H54 (cell line): ENCODE data around the gene RPS18.

Experiments used
- DNase-seq: peaks from one replicate; pipeline ENCODE4 v3.0.0; 2011; ENCODE audit warnings: low spot score, mixed read lengths; ENCODE audit not compliant: insufficient read length
- FAIRE-seq: peaks from 3 replicates; lab custom pipeline; 2011; peaks lifted over from hg19 to GRCh38; lab: Jason Lieb, UNC
- POLR2A ChIP-seq: IDR thresholded peaks from 2 replicates; pipeline ENCODE4 v1.6.1; 2011; ENCODE audit warnings: low read depth, mild to moderate bottlenecking, low read length

The RPS18 gene

GRCh38 chr6:33312361-33313104 lies 40.7 kb downstream of the RPS18 start:
- no peak for TF ChIP-seq POLR2A
- DNase-seq (peak; percentile 74), FAIRE-seq (no peak)

- no peak for TF ChIP-seq POLR2A
- DNase-seq (peak; percentile 31), FAIRE-seq (no peak)
Observed at GRCh38 chr6:33313105-33313708, 41.3 kb downstream of the RPS18 start.

GRCh38 chr6:33313709-33314514 lies 42.0 kb downstream of the RPS18 start, which contains the start of gene TAPBP:
TSS of gene TAPBP (minus strand) at chr6:33314078. CDS start at chr6:33314041, 37 bp downstream.
- no peak; the same call in none of the 2 replicates for TF ChIP-seq POLR2A
- DNase-seq (peak; percentile 42), FAIRE-seq (no peak)

GRCh38 chr6:33314515-33314942 lies 42.7 kb downstream of the RPS18 start:
- FAIRE-seq (no peak), DNase-seq (peak; percentile 35)
- no peak for TF ChIP-seq POLR2A

GRCh38 chr6:33314943-33315792 lies 43.3 kb downstream of the RPS18 start:
- FAIRE-seq (no peak), DNase-seq (no peak)
- TF ChIP-seq POLR2A = no peak

GRCh38 chr6:33315793-33316602 lies 44.1 kb downstream of the RPS18 start:
- FAIRE-seq (no peak), DNase-seq (no peak)
- TF ChIP-seq POLR2A = no peak

GRCh38 chr6:33316603-33317418 lies 44.9 kb downstream of the RPS18 start:
- FAIRE-seq (no peak), DNase-seq (no peak)
- no peak for TF ChIP-seq POLR2A

- DNase-seq (peak; percentile 26), FAIRE-seq (no peak)
- no peak for TF ChIP-seq POLR2A
Observed at GRCh38 chr6:33317419-33317668, 45.5 kb downstream of the RPS18 start.

DNA sequence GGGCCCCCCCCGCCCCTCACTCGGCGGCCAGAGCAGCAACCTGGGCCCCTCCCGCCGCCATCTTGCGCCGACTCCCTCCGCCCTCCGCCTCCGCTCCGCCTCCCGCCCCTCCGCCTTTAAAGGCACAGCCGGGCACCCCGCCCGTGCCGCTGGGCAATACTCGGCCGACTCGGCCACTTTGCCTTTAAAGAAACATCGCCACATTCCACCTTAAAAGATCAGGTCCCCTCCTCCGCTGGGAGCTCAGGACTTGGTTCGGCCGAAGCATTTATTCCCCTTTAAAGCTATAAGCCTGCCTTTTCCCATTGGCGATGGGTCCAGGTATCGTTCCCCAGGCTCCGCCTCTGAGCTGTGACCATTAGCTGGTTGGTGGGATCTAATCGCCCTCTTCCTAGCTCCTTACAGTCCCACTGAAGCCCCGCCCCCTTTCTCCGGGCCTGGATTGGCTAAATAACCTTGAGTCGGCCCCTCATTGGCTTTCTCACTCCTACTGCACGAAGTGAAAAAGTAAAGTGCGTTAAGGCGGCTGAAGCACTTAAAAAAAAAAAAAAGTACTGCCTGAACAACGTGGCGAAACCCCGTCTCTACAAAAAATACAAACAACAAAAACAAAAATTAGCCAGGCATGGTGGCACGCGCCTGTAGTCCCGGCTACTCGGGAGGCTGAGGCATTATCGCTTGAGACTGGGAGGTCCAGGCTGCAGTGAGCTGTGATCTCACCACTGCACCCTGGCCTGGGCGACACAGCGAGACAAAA lies 46.0 kb downstream of the RPS18 start, which contains the start of gene ZBTB22:
Gene ZBTB22 (minus strand): TSS at position 76 of the 757 bp plus-strand sequence. CDS start 828 bp downstream, outside the sequence.
- DNase-seq (peak; percentile 79), FAIRE-seq (peak; percentile 69)
- no peak for TF ChIP-seq POLR2A

DNA sequence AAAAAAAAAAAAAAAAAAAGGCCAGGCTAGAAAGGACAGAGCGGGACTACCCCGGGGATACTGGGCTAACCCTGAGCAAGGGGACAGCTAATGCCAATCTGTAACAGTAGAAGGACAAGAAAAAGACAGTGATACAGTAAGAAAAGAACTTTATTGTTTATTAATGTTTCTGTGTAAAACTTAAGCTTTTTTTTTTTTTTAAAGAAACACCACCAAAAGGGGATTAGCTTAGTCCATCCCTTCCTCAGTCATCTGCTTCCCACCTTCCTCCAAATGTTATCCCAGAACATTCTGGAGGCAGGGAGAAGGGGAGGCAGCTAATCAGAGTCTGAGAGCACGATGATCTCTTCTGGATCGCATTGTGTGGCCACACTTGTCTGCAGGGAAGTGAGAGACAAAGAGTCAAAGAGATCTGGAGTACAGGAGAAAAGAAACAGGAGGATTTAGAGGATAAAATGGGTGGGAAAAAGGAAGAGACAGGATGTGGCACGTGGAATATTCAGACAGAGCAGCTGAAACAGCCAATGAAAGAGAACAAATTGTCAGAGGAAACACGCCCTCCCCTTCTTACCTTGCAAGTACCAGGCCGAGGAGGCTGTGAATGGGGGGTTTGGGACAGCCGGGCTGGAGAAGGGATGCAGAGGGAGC lies 46.7 kb downstream of the RPS18 start:
- DNase-seq (no peak), FAIRE-seq (no peak)
- TF ChIP-seq POLR2A = no peak

DNA sequence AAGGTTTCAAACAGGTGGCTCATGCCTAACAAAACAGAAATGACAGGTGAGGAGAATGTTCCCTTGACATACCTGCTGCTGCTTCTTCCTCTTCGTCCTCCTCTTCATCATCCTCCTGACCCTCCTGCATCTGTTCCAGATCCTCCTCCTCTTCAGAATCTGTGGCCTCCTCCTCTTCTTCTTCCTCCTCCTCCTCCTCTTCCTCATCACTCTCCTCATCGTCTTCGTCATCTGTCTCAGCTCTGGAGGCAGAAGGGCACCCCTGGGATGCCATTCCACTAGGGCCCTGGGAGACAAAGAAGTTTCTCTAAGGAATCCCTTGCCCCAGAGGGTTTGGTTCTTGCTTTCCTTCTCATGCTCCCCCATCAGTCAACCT lies 48.1 kb downstream of the RPS18 start:
- no peak for FAIRE-seq
- DNase-seq = no peak
- no peak for TF ChIP-seq POLR2A
